Activated CD8-positive, alpha-beta T cell treated with anti-CD3 and anti-CD28 coated beads for 36 hours (primary cell): ENCODE data around the gene GALNT3. TPM values are rescaled to one million over a fixed set of nuclear protein-coding genes. Genes with fewer than 3 reads are reported as not detected.

Experiments used
- ATAC-seq: fragments of 200-7000 bp; cut with Tn5 transposase; one replicate; pipeline ENCODE4 v1.10.0; 2021; ENCODE audit warnings: mild to moderate bottlenecking, moderate library complexity
- CTCF ChIA-PET: fragments of 350-600 bp; sonication (Branson Sonifier 250); formaldehyde crosslinking; loops from one replicate; lab custom pipeline; 2021; ENCODE audit warnings: antibody characterized with exemption; lab: Charles Lee
- POLR2A ChIA-PET: fragments of 350-600 bp; sonication (Branson Sonifier 250); formaldehyde crosslinking; loops from one replicate; lab custom pipeline; 2021; ENCODE audit warnings: antibody characterized with exemption; lab: Charles Lee
- DNase-seq: peaks from one replicate; pipeline ENCODE4 v3.0.0-alpha.2; 2020
- H3K27ac Mint-ChIP-seq: one replicate; pipeline ENCODE4 v1.8.0; 2021; ENCODE audit warnings: mild to moderate bottlenecking, mixed read lengths
- H3K27me3 Mint-ChIP-seq: one replicate; pipeline ENCODE4 v1.8.0; 2021; ENCODE audit warnings: mixed read lengths
- H3K36me3 Mint-ChIP-seq: one replicate; pipeline ENCODE4 v1.8.0; 2021; ENCODE audit warnings: low read depth, mixed read lengths
- H3K4me1 Mint-ChIP-seq: one replicate; pipeline ENCODE4 v1.8.0; 2021; ENCODE audit warnings: low read depth, mixed read lengths
- H3K4me3 Mint-ChIP-seq: one replicate; pipeline ENCODE4 v1.8.0; 2021; ENCODE audit warnings: mild to moderate bottlenecking, moderate library complexity, mixed read lengths
- H3K9me3 Mint-ChIP-seq: one replicate; pipeline ENCODE4 v1.8.0; 2021; ENCODE audit warnings: mixed read lengths
- CTCF ChIP-seq: fragments of 200-600 bp; IDR thresholded peaks from one replicate; pipeline ENCODE4 v1.8.0; 2022; ENCODE audit warnings: antibody characterized with exemption, mild to moderate bottlenecking
- intact Hi-C: fragments of 100-400 bp; cut with micrococcal nuclease; formaldehyde crosslinking; loops from one replicate; pipeline ENCODE4 v1.10.0; 2022
- total RNA-seq, 2 experiments: library from RNA; stranded (reverse); gene quantifications; one replicate each; pipeline ENCODE4 v1.2.3, GENCODE V29; 2021

GALNT3 gene
- total RNA-seq, 2 experiments from 2014 or later = 1.9 to 2.8 TPM

GRCh38 chr2:165820296-165820695 lies 26.2 kb upstream of the GALNT3 start:
- no peak overlapping the region for H3K27ac Mint-ChIP-seq
- H3K4me1 Mint-ChIP-seq = no peaks in the 10 kb centered on the region
- H3K9me3 Mint-ChIP-seq = no peaks in the 10 kb centered on the region
- no peak for ATAC-seq
- ChIA-PET POLR2A (no interaction called here), CTCF (no interaction called here)
- no peak for TF ChIP-seq CTCF
- H3K4me3 Mint-ChIP-seq = no peak overlapping the region
- peaks cover 8% of the 10 kb centered on the region for H3K27me3 Mint-ChIP-seq
- H3K36me3 Mint-ChIP-seq = no peaks in the 10 kb centered on the region
- intact Hi-C loops = no loop called here
- DNase-seq = no peak

- H3K4me3 Mint-ChIP-seq = no peak overlapping the region
- no peak overlapping the region for H3K27ac Mint-ChIP-seq
- no peak for ATAC-seq
- POLR2A ChIA-PET = no interaction called here
- H3K9me3 Mint-ChIP-seq = no peaks in the 10 kb centered on the region
- no peak for TF ChIP-seq CTCF
- no peaks in the 10 kb centered on the region for H3K36me3 Mint-ChIP-seq
- H3K27me3 Mint-ChIP-seq = peaks cover 3% of the 10 kb centered on the region
- intact Hi-C loops = no loop called here
- CTCF ChIA-PET = no interaction called here
- no peaks in the 10 kb centered on the region for H3K4me1 Mint-ChIP-seq
- no peak for DNase-seq
These were observed 24.9 kb upstream of the GALNT3 start for GRCh38 chr2:165818920-165819319.

- CTCF ChIA-PET = interaction anchor here (0.6 kb wide), 1 partner anchor 20 kb away, joined by 3 read pairs; no protein-coding TSS in a partner anchor
- H3K36me3 Mint-ChIP-seq = no peaks in the 10 kb centered on the region
- no peak overlapping the region for H3K27ac Mint-ChIP-seq
- H3K4me3 Mint-ChIP-seq = no peak overlapping the region
- DNase-seq (no peak), ATAC-seq (no peak)
- intact Hi-C loops = no loop called here
- TF ChIP-seq CTCF = no peak
- H3K4me1 Mint-ChIP-seq = no peaks in the 10 kb centered on the region
- POLR2A ChIA-PET = no interaction called here
- no peaks in the 10 kb centered on the region for H3K27me3 Mint-ChIP-seq
- H3K9me3 Mint-ChIP-seq = no peaks in the 10 kb centered on the region
These were observed 21.5 kb upstream of the GALNT3 start for GRCh38 chr2:165815299-165816141.

- no peak overlapping the region for H3K4me3 Mint-ChIP-seq
- H3K27ac Mint-ChIP-seq = no peak overlapping the region
- no peaks in the 10 kb centered on the region for H3K9me3 Mint-ChIP-seq
- POLR2A ChIA-PET = no interaction called here
- no peak for TF ChIP-seq CTCF
- DNase-seq = no peak
- H3K4me1 Mint-ChIP-seq = no peaks in the 10 kb centered on the region
- no peak for ATAC-seq
- intact Hi-C loops = no loop called here
- CTCF ChIA-PET = interaction anchor here (1.8 kb wide), 1 partner anchor 32 kb away, joined by 4 read pairs; no protein-coding TSS in a partner anchor
- H3K27me3 Mint-ChIP-seq = no peaks in the 10 kb centered on the region
- no peaks in the 10 kb centered on the region for H3K36me3 Mint-ChIP-seq
These were observed 20.4 kb upstream of the GALNT3 start for GRCh38 chr2:165814473-165814872.

GRCh38 chr2:165811592-165812370 lies 17.7 kb upstream of the GALNT3 start:
- TF ChIP-seq CTCF = no peak
- CTCF ChIA-PET = interaction anchor here (1.1 kb wide), 1 partner anchor 63 kb away, joined by 3 read pairs; no protein-coding TSS in a partner anchor
- Mint-ChIP-seq H3K27ac (no peak overlapping the region), H3K27me3 (no peaks in the 10 kb centered on the region), H3K9me3 (no peaks in the 10 kb centered on the region), H3K36me3 (no peaks in the 10 kb centered on the region), H3K4me1 (no peaks in the 10 kb centered on the region), H3K4me3 (no peak overlapping the region)
- POLR2A ChIA-PET = no interaction called here
- ATAC-seq (no peak), DNase-seq (no peak)
- intact Hi-C loops = no loop called here
